RWPE1 (cell line): Measurements from ENCODE around the gene MCEMP1.

Experiments
- CTCF ChIA-PET: fragments of 350-600 bp; sonication (Branson Sonifier 250); formaldehyde crosslinking; extraction: SDS; loops from one replicate; lab custom pipeline; 2021; lab: Yijun Ruan, JAX
- POLR2A ChIA-PET: fragments of 400-600 bp; formaldehyde crosslinking; extraction: SDS; loops from one replicate; lab custom pipeline; 2020; ENCODE audit warnings: antibody characterized with exemption; ENCODE audit not compliant: low non-redundant PET; lab: Yijun Ruan, JAX
- DNase-seq: peaks from one replicate; pipeline ENCODE4 v3.0.0; 2012; ENCODE audit warnings: low spot score
- H3K27ac ChIP-seq: fragments of 450-650 bp; 2 replicates; pipeline ENCODE4 v1.5.1; 2017
- CTCF ChIP-seq: fragments of 450-650 bp; conservative IDR thresholded peaks from 2 replicates; pipeline ENCODE4 v1.5.1; 2017; ENCODE audit warnings: low read depth, mild to moderate bottlenecking

The MCEMP1 gene

DNA sequence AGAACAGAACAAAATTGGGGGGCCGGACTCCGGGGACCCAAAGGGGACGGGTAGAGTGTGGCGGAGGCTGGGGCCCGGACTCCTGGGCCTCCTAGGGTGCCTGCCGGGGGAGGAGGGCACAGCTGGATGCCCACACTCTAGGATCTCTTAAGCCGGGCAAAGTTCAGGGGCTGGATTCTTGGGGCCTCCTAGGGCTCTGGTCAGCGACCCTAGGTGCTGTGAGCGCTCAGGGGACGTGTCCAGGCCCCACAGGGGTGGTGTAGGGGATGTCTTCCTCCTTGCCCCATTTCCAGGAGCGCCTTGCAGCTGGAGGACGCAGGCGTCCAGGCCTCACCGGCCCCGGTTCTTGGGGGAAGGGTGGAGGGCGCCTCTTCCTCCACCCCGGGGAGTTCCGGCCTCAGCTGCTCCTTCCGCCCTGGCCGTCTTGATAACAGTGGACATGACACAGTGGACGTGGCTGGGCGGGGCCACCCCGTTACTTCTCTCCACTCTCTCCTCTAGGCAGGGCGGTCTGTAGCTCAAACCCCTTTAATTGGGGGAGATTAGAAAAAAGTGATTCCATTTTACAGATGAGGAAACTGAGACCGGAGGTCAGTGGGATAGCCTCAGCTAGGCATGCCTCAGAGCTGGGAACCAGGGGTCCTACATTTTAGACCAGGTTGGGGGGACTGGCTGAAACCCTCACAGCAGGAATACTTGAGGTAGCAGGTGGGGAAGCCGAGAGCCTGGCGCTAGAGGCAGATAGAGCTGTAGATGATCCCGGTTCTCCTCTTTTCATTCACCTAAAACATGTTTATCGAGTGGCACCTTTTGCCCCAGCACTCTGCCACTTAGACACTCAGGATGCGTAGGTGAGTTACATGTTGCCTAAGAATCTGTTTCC is 39.3 kb upstream of the MCEMP1 start:
- POLR2A ChIA-PET, result interaction anchor here (0.6 to 0.8 kb wide), 2 partner anchors 18 to 201 kb away, joined by 3 to 6 read pairs; no protein-coding TSS in a partner anchor
- H3K27ac ChIP-seq, result peak overlapping the region; percentile 71

GRCh38 chr19:7638802-7639465 is 38.0 kb upstream of the MCEMP1 start:
- TF ChIP-seq CTCF, result no peak
- H3K27ac ChIP-seq, result peak overlapping the region; percentile 51
- CTCF ChIA-PET, result interaction anchor here (0.9 kb wide), 1 partner anchor 14 kb away, joined by 3 read pairs; no protein-coding TSS in a partner anchor
- POLR2A ChIA-PET, result no interaction called here
- no peak for DNase-seq

More for the DNA sequence above, 39.3 kb upstream of the MCEMP1 start:
- DNase-seq, result peak; percentile 19
- TF ChIP-seq CTCF, result no peak
- CTCF ChIA-PET, result interaction anchor here (0.5 to 1.2 kb wide), 2 partner anchors 162 to 163 kb away, joined by 6 to 8 read pairs; no protein-coding TSS in a partner anchor

DNA sequence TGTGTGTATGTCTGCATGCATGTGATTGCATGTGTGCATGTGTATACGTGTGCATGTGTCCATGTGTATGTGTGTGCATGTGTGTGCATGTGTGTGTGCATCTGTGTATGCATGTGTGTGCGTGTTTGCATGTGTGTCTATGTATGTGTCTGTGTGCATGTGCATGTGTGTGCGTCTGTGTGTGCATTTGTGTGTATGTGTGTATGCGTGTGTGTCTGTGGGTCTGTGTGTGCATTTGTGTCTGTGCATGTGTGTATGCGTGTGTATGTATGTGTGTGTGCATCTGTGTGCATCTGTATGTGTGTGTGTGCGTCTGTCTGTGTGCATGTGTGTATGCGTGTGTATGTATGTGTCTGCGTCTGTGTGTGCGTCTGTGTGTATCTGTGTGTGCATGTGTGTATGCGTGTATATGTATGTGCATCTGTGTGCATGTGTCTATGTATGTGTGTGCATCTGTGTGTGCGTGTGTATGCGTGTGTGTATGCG is 37.0 kb upstream of the MCEMP1 start:
- DNase-seq, result no peak
- TF ChIP-seq CTCF, result no peak
- POLR2A ChIA-PET, result no interaction called here
- peak overlapping the region; percentile 51; the same call in 1 of the 2 replicates for H3K27ac ChIP-seq
- CTCF ChIA-PET, result no interaction called here

GRCh38 chr19:7640803-7641202 is 36.1 kb upstream of the MCEMP1 start:
- TF ChIP-seq CTCF, result no peak
- no peak for DNase-seq
- POLR2A ChIA-PET, result interaction anchor here (0.6 kb wide), 1 partner anchor 20 kb away, joined by 3 read pairs; no protein-coding TSS in a partner anchor
- H3K27ac ChIP-seq, result no peak overlapping the region
- CTCF ChIA-PET, result interaction anchor here (0.6 kb wide), 1 partner anchor 252 kb away, joined by 4 read pairs; no protein-coding TSS in a partner anchor

DNA sequence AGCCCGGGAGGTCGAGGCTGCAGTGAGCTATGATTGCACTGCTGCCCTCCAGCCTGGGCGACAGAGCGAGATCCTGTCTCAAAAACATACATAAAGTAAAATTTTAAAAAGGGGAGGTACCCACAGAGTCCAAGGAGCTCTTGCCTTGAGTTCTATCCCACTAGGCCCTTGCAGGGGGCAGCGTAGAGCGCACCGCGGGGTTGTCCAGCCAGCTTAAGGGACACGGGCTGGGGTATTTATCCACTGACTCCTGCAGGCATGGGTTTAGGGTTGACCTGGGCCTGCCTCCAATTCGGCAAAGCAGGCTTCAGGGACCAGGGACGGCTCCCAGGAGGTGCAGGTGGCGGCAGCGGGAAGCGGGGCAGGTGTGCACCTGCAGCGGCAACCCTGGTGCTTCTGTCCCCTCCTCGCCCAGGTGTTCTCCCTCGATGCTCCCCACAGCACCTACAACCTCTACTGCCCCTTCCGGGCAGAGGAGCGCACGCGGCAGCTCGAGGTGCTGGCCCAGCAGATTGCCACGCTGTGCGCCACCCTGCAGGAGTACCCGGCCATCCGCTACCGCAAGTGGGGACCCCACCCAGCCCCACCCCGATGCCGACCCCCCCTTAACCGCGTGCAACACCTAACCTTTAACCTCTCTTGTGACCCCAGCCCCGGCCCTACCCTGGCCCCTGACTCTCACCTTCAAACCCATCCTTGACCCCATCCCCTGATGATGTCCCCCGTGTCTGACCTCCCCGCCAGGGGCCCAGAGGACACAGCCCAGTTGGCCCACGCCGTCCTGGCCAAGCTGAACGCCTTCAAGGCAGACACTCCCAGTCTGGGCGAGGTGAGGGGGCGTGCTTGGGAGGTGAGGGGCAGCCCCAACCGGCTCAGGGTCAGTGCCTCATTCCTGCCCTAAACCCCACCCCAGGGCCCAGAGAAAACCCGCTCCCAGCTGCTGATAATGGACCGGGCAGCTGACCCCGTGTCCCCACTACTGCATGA is 35.3 kb upstream of the MCEMP1 start:
- POLR2A ChIA-PET, result interaction anchor here (0.6 kb wide), 1 partner anchor 20 kb away, joined by 3 read pairs; no protein-coding TSS in a partner anchor
- no peak for DNase-seq
- no peak for TF ChIP-seq CTCF

More for the DNA sequence above, 35.3 kb upstream of the MCEMP1 start:
- no peak overlapping the region for H3K27ac ChIP-seq
- CTCF ChIA-PET, result interaction anchor here (0.6 kb wide), 1 partner anchor 253 kb away, joined by 4 read pairs; no protein-coding TSS in a partner anchor
